Right atrium auricular region (tissue), 2 donors: ENCODE results near the gene ITGA3. TPM values are rescaled to one million over a fixed set of nuclear protein-coding genes. Genes with fewer than 3 reads are reported as not detected.

Experiments
- DNase-seq: peaks from one replicate; pipeline ENCODE4 v3.0.0-alpha.2; 2019; ENCODE audit warnings: low spot score
- H3K27ac ChIP-seq, 2 donors: fragments of 200-600 bp; sonication (generic); 1 replicate in 1 of 2; 2 replicates in 1 of 2; pipeline ENCODE4 v1.5.1; 2016 to 2019
- H3K27me3 ChIP-seq, 2 donors: fragments of 200-600 bp; sonication (generic); one replicate each; pipeline versions ENCODE4 v1.5.1 to v1.6.0; 2017 to 2019
- H3K36me3 ChIP-seq: fragments of 200-600 bp; sonication (generic); one replicate; pipeline ENCODE4 v1.5.1; 2016
- H3K4me1 ChIP-seq, 2 donors: fragments of 200-600 bp; sonication (generic); one replicate each; pipeline versions ENCODE4 v1.5.1 to v1.6.0; 2017 to 2019
- H3K4me3 ChIP-seq, 2 donors: fragments of 200-600 bp; sonication (generic); 1 replicate in 1 of 2; 2 replicates in 1 of 2; pipeline ENCODE4 v1.5.1; 2017 to 2019; ENCODE audit warnings: mild to moderate bottlenecking in 1 of 2, moderate library complexity in 1 of 2
- H3K9me3 ChIP-seq, 2 donors: fragments of 200-600 bp; sonication (generic); one replicate each; pipeline ENCODE4 v1.5.1; 2019
- total RNA-seq, 2 donors: library from RNA; depleted of rRNA; stranded (reverse); fragments of >200 nt; gene quantifications; one replicate each; pipeline ENCODE4 v1.1.0, GENCODE V29; 2016
- TF ChIP-seq, protein P1 (sequence below), 2 donors: fragments of 200-600 bp; sonication (generic); IDR thresholded peaks; one replicate each; pipeline ENCODE4 v1.5.1; 2019; ENCODE audit warnings: antibody characterized with exemption in 2 of 2

ITGA3 gene
- total RNA-seq, 2 donors from 2014 or later: 29.5 to 61.8 TPM

- Histone ChIP-seq H3K27ac (no peak overlapping the region), H3K9me3 (no peaks in the 10 kb centered on the region), H3K36me3 (peaks cover 18% of the 10 kb centered on the region), H3K4me1 (no peaks in the 10 kb centered on the region), H3K27me3 (no peaks in the 10 kb centered on the region), H3K4me3 (no peak overlapping the region)
- TF ChIP-seq, protein P1, sequence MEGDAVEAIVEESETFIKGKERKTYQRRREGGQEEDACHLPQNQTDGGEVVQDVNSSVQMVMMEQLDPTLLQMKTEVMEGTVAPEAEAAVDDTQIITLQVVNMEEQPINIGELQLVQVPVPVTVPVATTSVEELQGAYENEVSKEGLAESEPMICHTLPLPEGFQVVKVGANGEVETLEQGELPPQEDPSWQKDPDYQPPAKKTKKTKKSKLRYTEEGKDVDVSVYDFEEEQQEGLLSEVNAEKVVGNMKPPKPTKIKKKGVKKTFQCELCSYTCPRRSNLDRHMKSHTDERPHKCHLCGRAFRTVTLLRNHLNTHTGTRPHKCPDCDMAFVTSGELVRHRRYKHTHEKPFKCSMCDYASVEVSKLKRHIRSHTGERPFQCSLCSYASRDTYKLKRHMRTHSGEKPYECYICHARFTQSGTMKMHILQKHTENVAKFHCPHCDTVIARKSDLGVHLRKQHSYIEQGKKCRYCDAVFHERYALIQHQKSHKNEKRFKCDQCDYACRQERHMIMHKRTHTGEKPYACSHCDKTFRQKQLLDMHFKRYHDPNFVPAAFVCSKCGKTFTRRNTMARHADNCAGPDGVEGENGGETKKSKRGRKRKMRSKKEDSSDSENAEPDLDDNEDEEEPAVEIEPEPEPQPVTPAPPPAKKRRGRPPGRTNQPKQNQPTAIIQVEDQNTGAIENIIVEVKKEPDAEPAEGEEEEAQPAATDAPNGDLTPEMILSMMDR (IDR thresholded peaks at IDR 0.05): no peak
- DNase-seq: no peak
Measured at GRCh38 chr17:50087912-50088405, 32.0 kb downstream of the ITGA3 start.

- TF ChIP-seq, protein P1 (IDR thresholded peaks at IDR 0.05): no peak
- no peak overlapping the region for H3K4me3 ChIP-seq
- H3K27me3 ChIP-seq: no peaks in the 10 kb centered on the region
- peaks cover 18% of the 10 kb centered on the region for H3K36me3 ChIP-seq
- H3K9me3 ChIP-seq: no peaks in the 10 kb centered on the region
- no peak for DNase-seq
- H3K4me1 ChIP-seq: peaks cover 0 to 4% of the 10 kb centered on the region in 2 donors
- no peak overlapping the region for H3K27ac ChIP-seq
Measured at GRCh38 chr17:50088952-50089825, 33.3 kb downstream of the ITGA3 start.

- H3K4me3 ChIP-seq: no peak overlapping the region
- H3K4me1 ChIP-seq: peaks cover 0 to 4% of the 10 kb centered on the region in 2 donors
- no peaks in the 10 kb centered on the region for H3K27me3 ChIP-seq
- TF ChIP-seq, protein P1 (IDR thresholded peaks at IDR 0.05): no peak
- H3K27ac ChIP-seq: no peak overlapping the region
- peaks cover 18% of the 10 kb centered on the region for H3K36me3 ChIP-seq
- H3K9me3 ChIP-seq: no peaks in the 10 kb centered on the region
- no peak for DNase-seq
Measured at GRCh38 chr17:50090071-50090470, 34.2 kb downstream of the ITGA3 start.

- H3K27ac ChIP-seq: no peak overlapping the region
- H3K36me3 ChIP-seq: peaks cover 18% of the 10 kb centered on the region
- H3K4me3 ChIP-seq: no peak overlapping the region
- TF ChIP-seq, protein P1 (IDR thresholded peaks at IDR 0.05): no peak
- H3K27me3 ChIP-seq: no peaks in the 10 kb centered on the region
- peaks cover 0 to 12% of the 10 kb centered on the region in 2 donors for H3K4me1 ChIP-seq
- DNase-seq: no peak
- H3K9me3 ChIP-seq: no peaks in the 10 kb centered on the region
Measured at GRCh38 chr17:50090971-50091917, 35.3 kb downstream of the ITGA3 start.

GRCh38 chr17:50091918-50092285 is 36.0 kb downstream of the ITGA3 start:
- Histone ChIP-seq H3K27ac (no peak overlapping the region), H3K36me3 (peaks cover 18% of the 10 kb centered on the region), H3K9me3 (no peaks in the 10 kb centered on the region), H3K4me3 (no peak overlapping the region), H3K27me3 (no peaks in the 10 kb centered on the region), H3K4me1 (peaks cover 0 to 18% of the 10 kb centered on the region in 2 donors)
- no peak for DNase-seq
- TF ChIP-seq, protein P1 (IDR thresholded peaks at IDR 0.05): no peak
